Neural cell (in vitro differentiated cells): ENCODE results near the gene CLGN. TPM values are rescaled to one million over a fixed set of nuclear protein-coding genes. Genes with fewer than 3 reads are reported as not detected.

ENCODE experiments used
- H2AFZ ChIP-seq: fragments of 200-600, 300-800 bp; sonication (generic), shearing (Covaris generic); 2 replicates; pipeline ENCODE4 v1.6.0; 2014; ENCODE audit warnings: low read depth, mild to moderate bottlenecking, antibody characterized with exemption, low read length, moderate library complexity
- H3F3A ChIP-seq: fragments of 200-600 bp; shearing (Covaris generic); 2 replicates; pipeline ENCODE4 v1.6.1; 2016; ENCODE audit warnings: mild to moderate bottlenecking, moderate library complexity, mixed read lengths, antibody characterized with exemption, low read length; ENCODE audit not compliant: insufficient read depth, poor library complexity, severe bottlenecking
- H3K27ac ChIP-seq: fragments of 200-600, 300-800 bp; sonication (generic), shearing (Covaris generic); 2 replicates; pipeline ENCODE4 v1.5.1; 2014; ENCODE audit warnings: mild to moderate bottlenecking, low read length, moderate library complexity
- H3K27me3 ChIP-seq: fragments of 300-800, 200-600 bp; sonication (generic), shearing (Covaris generic); 2 replicates; pipeline ENCODE4 v1.6.0; 2014; ENCODE audit warnings: mild to moderate bottlenecking, low read depth, low read length, moderate library complexity; ENCODE audit not compliant: insufficient read depth
- H3K36me3 ChIP-seq: fragments of 300-800, 200-600 bp; sonication (generic), shearing (Covaris generic); 2 replicates; pipeline ENCODE4 v1.5.1; 2014; ENCODE audit warnings: mild to moderate bottlenecking, antibody characterized with exemption, low read length, moderate library complexity; ENCODE audit not compliant: insufficient read depth
- H3K4me2 ChIP-seq: fragments of 300-800, 200-600 bp; sonication (generic), shearing (Covaris generic); 2 replicates; pipeline ENCODE4 v1.6.0; 2014; ENCODE audit warnings: mild to moderate bottlenecking, low read length
- H3K4me3 ChIP-seq: fragments of 300-800, 200-600 bp; sonication (generic), shearing (Covaris generic); 2 replicates; pipeline ENCODE4 v1.5.1; 2014; ENCODE audit warnings: mild to moderate bottlenecking, low read length, moderate library complexity
- H3K79me2 ChIP-seq: fragments of 200-600 bp; shearing (Covaris generic); replicated peaks from 2 replicates; pipeline ENCODE4 v1.6.0; 2014; ENCODE audit warnings: mild to moderate bottlenecking, low read length, moderate library complexity; ENCODE audit not compliant: insufficient read depth
- H3K9ac ChIP-seq: fragments of 300-800, 200-600 bp; sonication (generic), shearing (Covaris generic); 2 replicates; pipeline ENCODE4 v1.6.1; 2016; ENCODE audit warnings: mild to moderate bottlenecking, low read length, mixed read lengths
- H3K9me2 ChIP-seq: fragments of 200-600 bp; shearing (Covaris generic); 2 replicates; pipeline ENCODE4 v1.6.1; 2016; ENCODE audit warnings: mild to moderate bottlenecking, low read length, mixed read lengths; ENCODE audit not compliant: insufficient read depth
- H3K9me3 ChIP-seq: fragments of 200-600, 300-800 bp; sonication (generic), shearing (Covaris generic); 2 replicates; pipeline ENCODE4 v1.6.1; 2016; ENCODE audit warnings: mild to moderate bottlenecking, mixed run types, low read length, moderate library complexity, mixed read lengths
- H4K20me1 ChIP-seq: fragments of 200-600 bp; shearing (Covaris generic); 2 replicates; pipeline ENCODE4 v1.6.1; 2016; ENCODE audit warnings: mild to moderate bottlenecking, mixed run types; ENCODE audit not compliant: insufficient read depth
- EP300 ChIP-seq: fragments of 450-650 bp; conservative IDR thresholded peaks from 2 replicates; pipeline ENCODE4 v1.6.1; 2014; ENCODE audit warnings: antibody characterized with exemption, mild to moderate bottlenecking, moderate library complexity; ENCODE audit not compliant: poor library complexity, severe bottlenecking
- EZH2 ChIP-seq: fragments of 200-600, 300-800 bp; shearing (Covaris generic), sonication (generic); IDR thresholded peaks from 2 replicates; pipeline ENCODE4 v1.6.1; 2014; ENCODE audit warnings: antibody characterized with exemption, low read length, borderline replicate concordance, mild to moderate bottlenecking; ENCODE audit not compliant: insufficient read depth, poor library complexity, severe bottlenecking
- MXI1 ChIP-seq: fragments of 450-650 bp; conservative IDR thresholded peaks from 2 replicates; pipeline ENCODE4 v1.6.1; 2014; ENCODE audit warnings: antibody characterized with exemption, mild to moderate bottlenecking; ENCODE audit not compliant: poor library complexity, severe bottlenecking
- POLR2AphosphoS5 ChIP-seq: IDR thresholded peaks from 2 replicates; pipeline ENCODE4 v1.6.1; 2012
- RAD21 ChIP-seq: fragments of 450-650 bp; conservative IDR thresholded peaks from 2 replicates; pipeline ENCODE4 v1.6.1; 2014; ENCODE audit warnings: antibody characterized with exemption, mild to moderate bottlenecking, moderate library complexity
- SMC3 ChIP-seq: fragments of 450-650 bp; conservative IDR thresholded peaks from 2 replicates; pipeline ENCODE4 v1.6.1; 2014; ENCODE audit warnings: antibody characterized with exemption, mild to moderate bottlenecking, moderate library complexity; ENCODE audit not compliant: poor library complexity
- TAF1 ChIP-seq: IDR thresholded peaks from 2 replicates; pipeline ENCODE4 v1.6.1; 2012; ENCODE audit warnings: low read depth
- polyA plus RNA-seq: library from polyadenylated mRNA; depleted of rRNA; stranded (reverse); fragments of >200 nt; gene quantifications from 2 replicates; pipeline ENCODE4 v1.2.3, GENCODE V29; 2014
- TF ChIP-seq, protein P1 (sequence below): IDR thresholded peaks from 2 replicates; pipeline ENCODE4 v1.6.1; 2012; ENCODE audit warnings: borderline replicate concordance
- TF ChIP-seq, protein P2 (sequence below): fragments of 450-650 bp; IDR thresholded peaks from 2 replicates; pipeline ENCODE4 v1.5.1; 2014; ENCODE audit warnings: antibody characterized with exemption, mild to moderate bottlenecking, moderate library complexity; ENCODE audit not compliant: poor library complexity, severe bottlenecking

Gene CLGN
- polyA plus RNA-seq, 1 donor from 2014 or later = 20.8 TPM

DNA sequence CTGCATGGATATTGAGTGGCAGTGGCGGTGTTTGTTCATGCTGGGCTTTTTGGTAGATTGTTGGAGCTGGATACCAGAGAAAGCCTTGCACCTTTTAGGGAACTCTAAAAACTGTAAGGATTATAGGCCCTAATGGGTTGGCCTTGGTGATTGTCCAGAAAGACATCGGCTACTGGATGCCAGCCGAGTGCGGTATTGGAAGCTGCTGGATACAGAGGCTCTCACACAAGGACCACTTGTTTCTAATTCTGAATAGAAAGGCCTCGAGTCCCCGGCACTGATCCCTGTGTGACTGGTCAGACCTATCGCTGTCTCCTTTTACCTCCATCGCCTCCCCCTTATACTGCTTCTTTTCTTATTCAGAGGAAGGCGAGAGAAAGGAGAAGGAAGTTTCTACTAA lies 81.3 kb downstream of the CLGN start:
- TF ChIP-seq EZH2 (no peak), RAD21 (no peak), SMC3 (no peak), TAF1 (no peak), POLR2AphosphoS5 (no peak), MXI1 (no peak), EP300 (no peak)
- TF ChIP-seq, protein P1, sequence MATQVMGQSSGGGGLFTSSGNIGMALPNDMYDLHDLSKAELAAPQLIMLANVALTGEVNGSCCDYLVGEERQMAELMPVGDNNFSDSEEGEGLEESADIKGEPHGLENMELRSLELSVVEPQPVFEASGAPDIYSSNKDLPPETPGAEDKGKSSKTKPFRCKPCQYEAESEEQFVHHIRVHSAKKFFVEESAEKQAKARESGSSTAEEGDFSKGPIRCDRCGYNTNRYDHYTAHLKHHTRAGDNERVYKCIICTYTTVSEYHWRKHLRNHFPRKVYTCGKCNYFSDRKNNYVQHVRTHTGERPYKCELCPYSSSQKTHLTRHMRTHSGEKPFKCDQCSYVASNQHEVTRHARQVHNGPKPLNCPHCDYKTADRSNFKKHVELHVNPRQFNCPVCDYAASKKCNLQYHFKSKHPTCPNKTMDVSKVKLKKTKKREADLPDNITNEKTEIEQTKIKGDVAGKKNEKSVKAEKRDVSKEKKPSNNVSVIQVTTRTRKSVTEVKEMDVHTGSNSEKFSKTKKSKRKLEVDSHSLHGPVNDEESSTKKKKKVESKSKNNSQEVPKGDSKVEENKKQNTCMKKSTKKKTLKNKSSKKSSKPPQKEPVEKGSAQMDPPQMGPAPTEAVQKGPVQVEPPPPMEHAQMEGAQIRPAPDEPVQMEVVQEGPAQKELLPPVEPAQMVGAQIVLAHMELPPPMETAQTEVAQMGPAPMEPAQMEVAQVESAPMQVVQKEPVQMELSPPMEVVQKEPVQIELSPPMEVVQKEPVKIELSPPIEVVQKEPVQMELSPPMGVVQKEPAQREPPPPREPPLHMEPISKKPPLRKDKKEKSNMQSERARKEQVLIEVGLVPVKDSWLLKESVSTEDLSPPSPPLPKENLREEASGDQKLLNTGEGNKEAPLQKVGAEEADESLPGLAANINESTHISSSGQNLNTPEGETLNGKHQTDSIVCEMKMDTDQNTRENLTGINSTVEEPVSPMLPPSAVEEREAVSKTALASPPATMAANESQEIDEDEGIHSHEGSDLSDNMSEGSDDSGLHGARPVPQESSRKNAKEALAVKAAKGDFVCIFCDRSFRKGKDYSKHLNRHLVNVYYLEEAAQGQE = no peak
- TF ChIP-seq, protein P2, sequence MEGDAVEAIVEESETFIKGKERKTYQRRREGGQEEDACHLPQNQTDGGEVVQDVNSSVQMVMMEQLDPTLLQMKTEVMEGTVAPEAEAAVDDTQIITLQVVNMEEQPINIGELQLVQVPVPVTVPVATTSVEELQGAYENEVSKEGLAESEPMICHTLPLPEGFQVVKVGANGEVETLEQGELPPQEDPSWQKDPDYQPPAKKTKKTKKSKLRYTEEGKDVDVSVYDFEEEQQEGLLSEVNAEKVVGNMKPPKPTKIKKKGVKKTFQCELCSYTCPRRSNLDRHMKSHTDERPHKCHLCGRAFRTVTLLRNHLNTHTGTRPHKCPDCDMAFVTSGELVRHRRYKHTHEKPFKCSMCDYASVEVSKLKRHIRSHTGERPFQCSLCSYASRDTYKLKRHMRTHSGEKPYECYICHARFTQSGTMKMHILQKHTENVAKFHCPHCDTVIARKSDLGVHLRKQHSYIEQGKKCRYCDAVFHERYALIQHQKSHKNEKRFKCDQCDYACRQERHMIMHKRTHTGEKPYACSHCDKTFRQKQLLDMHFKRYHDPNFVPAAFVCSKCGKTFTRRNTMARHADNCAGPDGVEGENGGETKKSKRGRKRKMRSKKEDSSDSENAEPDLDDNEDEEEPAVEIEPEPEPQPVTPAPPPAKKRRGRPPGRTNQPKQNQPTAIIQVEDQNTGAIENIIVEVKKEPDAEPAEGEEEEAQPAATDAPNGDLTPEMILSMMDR = no peak
- H3K4me3 ChIP-seq = no peak overlapping the region
- no peak overlapping the region for H3K4me2 ChIP-seq
- H3K9me3 ChIP-seq = no peaks in the 10 kb centered on the region
- no peaks in the 10 kb centered on the region for H3K27me3 ChIP-seq
- H3K36me3 ChIP-seq = no peaks in the 10 kb centered on the region
- no peaks in the 10 kb centered on the region for H3K79me2 ChIP-seq
- H4K20me1 ChIP-seq = no peaks in the 10 kb centered on the region
- H3K27ac ChIP-seq = no peak overlapping the region
- no peaks in the 10 kb centered on the region for H3K9me2 ChIP-seq
- H3F3A ChIP-seq = no peaks in the 10 kb centered on the region
- no peak overlapping the region for H3K9ac ChIP-seq
- no peak overlapping the region for H2AFZ ChIP-seq

DNA sequence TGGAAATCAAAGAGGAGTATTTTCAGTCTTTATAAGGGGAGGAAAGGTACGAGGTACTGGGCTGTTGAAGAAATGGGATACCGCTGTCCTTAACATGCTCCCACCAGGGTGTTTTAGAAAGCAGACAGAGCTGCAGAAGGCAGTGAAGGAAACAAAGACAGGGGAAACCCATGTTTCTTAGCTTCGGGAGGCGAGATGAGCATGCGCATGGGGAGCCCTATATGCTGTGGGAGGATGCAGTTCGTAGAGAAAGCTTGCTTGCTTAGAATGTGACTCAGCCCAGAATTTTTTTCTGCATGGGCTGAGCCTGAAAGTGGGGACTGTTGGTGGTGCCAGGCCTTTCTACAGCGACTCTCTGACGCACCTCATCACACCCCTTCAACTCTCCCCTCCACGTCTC lies 82.8 kb downstream of the CLGN start:
- no peaks in the 10 kb centered on the region for H3K9me2 ChIP-seq
- TF ChIP-seq RAD21 = no peak
- TF ChIP-seq TAF1 = no peak
- TF ChIP-seq MXI1 = no peak
- TF ChIP-seq, protein P1 = no peak
- TF ChIP-seq, protein P2 = no peak
- TF ChIP-seq EP300 = no peak
- no peak for TF ChIP-seq POLR2AphosphoS5
- TF ChIP-seq EZH2 = no peak
- H3K4me3 ChIP-seq = peak overlapping the region; percentile 5
- no peaks in the 10 kb centered on the region for H3F3A ChIP-seq
- H3K79me2 ChIP-seq = no peaks in the 10 kb centered on the region
- no peaks in the 10 kb centered on the region for H3K9me3 ChIP-seq
- H3K27me3 ChIP-seq = no peaks in the 10 kb centered on the region
- no peaks in the 10 kb centered on the region for H3K36me3 ChIP-seq
- H2AFZ ChIP-seq = peak overlapping the region; percentile 30
- H3K27ac ChIP-seq = no peak overlapping the region
- no peaks in the 10 kb centered on the region for H4K20me1 ChIP-seq
- H3K9ac ChIP-seq = no peak overlapping the region
- no peak overlapping the region for H3K4me2 ChIP-seq
